Astrocyte (in vitro differentiated cells and primary cell): ENCODE results near the gene ABLIM2.

Experiments
- EZH2 ChIP-seq: IDR thresholded peaks from 2 replicates; pipeline ENCODE4 v1.6.1; 2012; ENCODE audit warnings: mild to moderate bottlenecking, low read length, inconsistent platforms; ENCODE audit not compliant: insufficient read depth
- TF ChIP-seq, protein P1 (sequence below): IDR thresholded peaks from 2 replicates; pipeline ENCODE4 v1.5.1; 2011; ENCODE audit warnings: low read depth, mild to moderate bottlenecking, inconsistent platforms, low read length, moderate library complexity; ENCODE audit not compliant: insufficient read depth

DNA sequence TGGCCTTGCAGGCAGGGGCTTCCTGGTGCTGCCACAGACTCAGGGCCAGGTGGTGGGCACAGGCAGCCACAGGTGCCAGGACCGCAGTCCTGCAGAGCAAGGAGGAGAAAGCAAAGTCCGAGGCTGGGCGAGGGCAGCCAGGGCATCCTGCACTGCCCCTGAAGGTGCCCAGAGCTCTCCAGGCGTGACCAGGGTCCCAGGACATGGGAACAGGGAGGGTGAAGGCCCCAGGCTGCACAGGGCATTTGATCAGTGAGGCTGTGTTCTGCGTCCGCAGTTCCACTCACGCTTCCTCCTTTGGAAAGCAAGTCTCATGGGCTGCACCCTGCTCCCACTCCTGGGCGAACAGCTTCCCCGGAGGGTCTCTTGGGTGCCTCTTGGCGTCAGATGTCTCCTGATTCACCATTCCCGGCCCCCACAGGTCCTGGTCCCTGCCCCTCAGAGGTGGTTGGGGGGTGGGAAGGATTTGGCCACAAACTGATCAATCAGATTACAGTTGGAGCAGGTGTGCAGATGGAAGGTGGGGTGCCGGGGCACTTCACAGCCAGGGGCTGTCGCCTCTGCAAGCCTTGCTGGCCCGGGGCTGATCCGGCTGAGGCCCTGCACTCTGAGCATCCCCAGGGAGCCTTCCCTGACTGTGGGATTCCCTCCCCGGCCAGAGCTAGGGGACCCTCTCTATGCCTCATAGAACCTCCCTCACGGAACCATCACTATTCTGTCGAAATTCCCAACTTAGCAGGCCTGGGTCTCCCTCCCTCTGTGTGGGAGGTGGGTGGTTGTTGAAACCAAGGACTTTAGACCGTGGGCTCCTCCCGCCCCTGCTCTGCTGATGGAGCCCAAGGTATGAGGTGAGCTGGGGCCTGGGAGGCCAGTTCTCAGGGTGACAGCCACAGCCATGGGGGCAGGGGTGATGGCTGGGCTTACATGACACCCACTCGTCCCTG lies 43.8 kb upstream of the ABLIM2 start:
- TF ChIP-seq, protein P1, sequence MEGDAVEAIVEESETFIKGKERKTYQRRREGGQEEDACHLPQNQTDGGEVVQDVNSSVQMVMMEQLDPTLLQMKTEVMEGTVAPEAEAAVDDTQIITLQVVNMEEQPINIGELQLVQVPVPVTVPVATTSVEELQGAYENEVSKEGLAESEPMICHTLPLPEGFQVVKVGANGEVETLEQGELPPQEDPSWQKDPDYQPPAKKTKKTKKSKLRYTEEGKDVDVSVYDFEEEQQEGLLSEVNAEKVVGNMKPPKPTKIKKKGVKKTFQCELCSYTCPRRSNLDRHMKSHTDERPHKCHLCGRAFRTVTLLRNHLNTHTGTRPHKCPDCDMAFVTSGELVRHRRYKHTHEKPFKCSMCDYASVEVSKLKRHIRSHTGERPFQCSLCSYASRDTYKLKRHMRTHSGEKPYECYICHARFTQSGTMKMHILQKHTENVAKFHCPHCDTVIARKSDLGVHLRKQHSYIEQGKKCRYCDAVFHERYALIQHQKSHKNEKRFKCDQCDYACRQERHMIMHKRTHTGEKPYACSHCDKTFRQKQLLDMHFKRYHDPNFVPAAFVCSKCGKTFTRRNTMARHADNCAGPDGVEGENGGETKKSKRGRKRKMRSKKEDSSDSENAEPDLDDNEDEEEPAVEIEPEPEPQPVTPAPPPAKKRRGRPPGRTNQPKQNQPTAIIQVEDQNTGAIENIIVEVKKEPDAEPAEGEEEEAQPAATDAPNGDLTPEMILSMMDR: no peak
- TF ChIP-seq EZH2: no peak
